Measurements from ENCODE around the gene NT5C2. TPM values are rescaled to one million over a fixed set of nuclear protein-coding genes. Genes with fewer than 3 reads are reported as not detected.

Gene NT5C2
- total RNA-seq, 1 donor: 62.2 TPM

GRCh38 chr10:103038570-103038969, 154.5 kb downstream of the NT5C2 start:
- Histone ChIP-seq H3K9me3 (ENCODE audit: low read depth, low read length) (no peaks in the 10 kb centered on the region), H3K27me3 (ENCODE audit: insufficient read depth, low read length) (no peaks in the 10 kb centered on the region), H3K4me3 (ENCODE audit: low read length) (no peak overlapping the region), H3K4me1 (ENCODE audit: insufficient read depth, low read length) (no peaks in the 10 kb centered on the region)

Other genes with a start within 250 kb of the NT5C2 start
- gene RPEL1, start 52.6 kb upstream of the NT5C2 start, total RNA-seq: not detected
- 0.10 TPM for gene INA, start 83.9 kb upstream of the NT5C2 start, total RNA-seq
- gene PCGF6, start 157.9 kb upstream of the NT5C2 start, total RNA-seq: 3.3 TPM
- gene TAF5, start 174.7 kb upstream of the NT5C2 start, total RNA-seq: 4.8 TPM
- 85.0 TPM for gene ATP5MK, start 203.2 kb upstream of the NT5C2 start, total RNA-seq
- 8.4 TPM for gene PDCD11, start 203.4 kb upstream of the NT5C2 start, total RNA-seq